ENCODE measurements around the gene PJVK. TPM values are rescaled to one million over a fixed set of nuclear protein-coding genes. Genes with fewer than 3 reads are reported as not detected.

The PJVK gene
- total and polyA plus RNA-seq, 2 of the 13 experiments (the other 11 are each of a cell fraction or from before 2014, with no cell fraction given): 1.2 to 2.6 TPM

- TF ChIP-seq PAXIP1 (CRISPR knock-in tag; conservative IDR thresholded peaks at IDR 0.05): no peak
- TF ChIP-seq ZBTB43 (CRISPR knock-in tag; conservative IDR thresholded peaks at IDR 0.05): no peak
- TF ChIP-seq ZFP37 (CRISPR knock-in tag; IDR thresholded peaks at IDR 0.05; ENCODE audit: borderline replicate concordance): no peak
Observed at GRCh38 chr2:178476477-178476876, 25.3 kb downstream of the PJVK start (continued).

- peaks cover 35% of the 10 kb centered on the region for H3K4me1 ChIP-seq (ENCODE audit: insufficient read depth, low read length)
- DNase-seq (ENCODE audit: low spot score): no peak
- intact Hi-C loops (cut with micrococcal nuclease; ENCODE audit: unreplicated experiment): loop anchor here (1.0 kb wide), 2 partner anchors 8 to 26 kb away; partner anchors contain the start of genes PJVK and PRKRA
- peaks cover 9% of the 10 kb centered on the region; the same call in 1 of the 2 replicates for H4K20me1 ChIP-seq (ENCODE audit: insufficient read depth, low read length)
- peak overlapping the region; percentile 91 for H3K4me2 ChIP-seq (ENCODE audit: low read depth, low read length)
- peak overlapping the region; percentile 80 to 91 (median 82) for H3K4me3 ChIP-seq (replicated peaks in 1 of 3; ENCODE audit: insufficient read depth in 1 of 3, low read depth in 2 of 3, low read length in 3 of 3)
- BruUV-seq (replicated peaks): no TSS peak
- in situ Hi-C loops (cut with HindIII; ENCODE audit: extremely low pct_ligation_motif_present, low pct_unique_long_range_greater_than_20kb): no loop called here
- under 1% methylated on average over 3 of the region's 3 CpGs for WGBS (ENCODE audit: low lambda C conversion rate)
- no peaks in the 10 kb centered on the region; a peak in 1 of 5 replicates for H3K27me3 ChIP-seq (ENCODE audit: control insufficient read depth in 1 of 2, insufficient read depth in 2 of 2, low read length in 2 of 2)
- peaks cover 40% of the 10 kb centered on the region for H3K79me2 ChIP-seq (ENCODE audit: insufficient read depth, low read length)
- H3K9me3 ChIP-seq (ENCODE audit: low read length): no peaks in the 10 kb centered on the region
- no peak for FAIRE-seq
- peak overlapping the region; percentile 86 for H3K9ac ChIP-seq (ENCODE audit: insufficient read depth, low read depth, low read length)
- no peaks in the 10 kb centered on the region for H3K36me3 ChIP-seq (replicated peaks in 1 of 2; ENCODE audit: control insufficient read depth in 1 of 2, insufficient read depth in 2 of 2, low read length in 2 of 2)
- ChIA-PET POLR2A (interaction anchor here (1.0 to 1.9 kb wide), 2 partner anchors 8 to 27 kb away, joined by 3 to 7 read pairs; partner anchors contain the start of genes PJVK and PRKRA), CTCF (ENCODE audit: low intra/inter-chr PET ratio, low total read pairs) (no interaction called here)
- 0 out of 2 replicates have a peak, but pooled peaks have one; percentile 30 for TF ChIP-seq GTF2F1 (IDR thresholded peaks at IDR 0.05; ENCODE audit: low read length)
- TF ChIP-seq ZMAT3 (CRISPR knock-in tag; conservative IDR thresholded peaks at IDR 0.05): no peak
- TF ChIP-seq MBD4 (IDR thresholded peaks at IDR 0.05; ENCODE audit: borderline replicate concordance, low read length): 0 out of 2 replicates have a peak, but pooled peaks have one; percentile 51
- TF ChIP-seq ZNF678 (CRISPR knock-in tag; IDR thresholded peaks at IDR 0.05): peak; percentile 9; the same call in 1 of the 2 replicates
- TF ChIP-seq RORA (CRISPR knock-in tag; IDR thresholded peaks at IDR 0.05): no peak
- TF ChIP-seq ELF1 (CRISPR knock-in tag; IDR thresholded peaks at IDR 0.05): 0 out of 2 replicates have a peak, but pooled peaks have one; percentile 1
- TF ChIP-seq HNF1A (IDR thresholded peaks at IDR 0.05; ENCODE audit: low read depth): no peak
- 0 out of 2 replicates have a peak, but pooled peaks have one; percentile 5 for TF ChIP-seq HNF1A (CRISPR knock-in tag; IDR thresholded peaks at IDR 0.05; ENCODE audit: borderline replicate concordance)
- peak overlapping the region; percentile 89 for H3K27ac ChIP-seq (ENCODE audit: extremely low read length, insufficient read depth, low read length)
- peak overlapping the region; percentile 81 for H2AFZ ChIP-seq (ENCODE audit: low read length)
- ATAC-seq: no peak
Observed at GRCh38 chr2:178477443-178478129, 26.4 kb downstream of the PJVK start.
